Ecto neural progenitor cell (in vitro differentiated cells): ENCODE data around the gene TTC28.

Experiments used
- DNase-seq: peaks from one replicate; pipeline ENCODE4 v3.0.0-alpha.2; 2018; ENCODE audit warnings: low spot score

TTC28 gene

GRCh38 chr22:28051091-28051786 lies 628.4 kb downstream of the TTC28 start:
- no peak for DNase-seq

- DNase-seq = no peak
Measured at GRCh38 chr22:28048529-28048928, 631.1 kb downstream of the TTC28 start.

- DNase-seq = no peak
Measured at GRCh38 chr22:28047740-28048139, 631.9 kb downstream of the TTC28 start.

- DNase-seq = no peak
Measured at GRCh38 chr22:28046100-28046499, 633.5 kb downstream of the TTC28 start.

- no peak for DNase-seq
Measured at GRCh38 chr22:28044546-28045173, 635.0 kb downstream of the TTC28 start.

- DNase-seq = no peak
Measured at GRCh38 chr22:28043266-28043665, 636.4 kb downstream of the TTC28 start.

GRCh38 chr22:28034760-28035401 lies 644.8 kb downstream of the TTC28 start:
- peak; percentile 32 for DNase-seq

- DNase-seq = no peak
Measured at GRCh38 chr22:28034145-28034759, 645.4 kb downstream of the TTC28 start.

GRCh38 chr22:28032861-28033260 lies 646.8 kb downstream of the TTC28 start:
- DNase-seq = peak; percentile 27

GRCh38 chr22:28031383-28031922 lies 648.2 kb downstream of the TTC28 start:
- peak; percentile 31 for DNase-seq

- no peak for DNase-seq
Measured at GRCh38 chr22:28030473-28030872, 649.2 kb downstream of the TTC28 start.

- no peak for DNase-seq
Measured at GRCh38 chr22:28029956-28030355, 649.7 kb downstream of the TTC28 start.

- no peak for DNase-seq
Measured at GRCh38 chr22:28029201-28029948, 650.3 kb downstream of the TTC28 start.

- DNase-seq = no peak
Measured at GRCh38 chr22:28027453-28028448, 651.9 kb downstream of the TTC28 start.

- DNase-seq = no peak
Measured at GRCh38 chr22:28025866-28026575, 653.6 kb downstream of the TTC28 start.

GRCh38 chr22:28025333-28025732 lies 654.3 kb downstream of the TTC28 start:
- no peak for DNase-seq

- DNase-seq = no peak
Measured at GRCh38 chr22:28024422-28024888, 655.2 kb downstream of the TTC28 start.

GRCh38 chr22:28023774-28024173 lies 655.9 kb downstream of the TTC28 start:
- no peak for DNase-seq

- no peak for DNase-seq
Measured at GRCh38 chr22:28023036-28023435, 656.6 kb downstream of the TTC28 start.
